Stimulated activated CD8-positive, alpha-beta memory T cell treated with anti-CD3 and anti-CD28 coated beads, Interleukin-4, amount 100 ng/mL, for 24 hours (primary cell): ENCODE results near the gene TEX51.

Experiments used
- DNase-seq: peaks from one replicate; pipeline ENCODE4 v3.0.0-alpha.2; 2020; ENCODE audit warnings: low read depth

Gene TEX51

DNA sequence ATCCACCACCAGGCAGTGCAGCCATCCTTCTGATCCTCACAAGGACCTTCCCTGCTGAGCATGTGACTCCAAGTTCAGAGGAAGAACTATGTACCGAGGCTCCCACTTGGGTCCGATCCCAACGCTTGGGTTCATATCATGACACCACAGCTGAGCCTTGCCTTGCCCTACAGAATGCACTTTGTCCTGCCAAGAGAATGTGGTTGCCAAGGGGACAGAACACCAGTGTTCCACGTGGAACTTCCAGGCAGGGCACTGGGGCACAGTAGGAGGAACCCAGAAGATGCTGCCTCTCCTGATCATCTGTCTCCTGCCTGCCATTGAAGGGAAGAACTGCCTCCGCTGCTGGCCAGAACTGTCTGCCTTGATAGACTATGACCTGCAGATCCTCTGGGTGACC is at the start of gene TEX51:
TEX51 (plus strand) TSS at position 255 of the 400 bp plus-strand sequence; CDS start at position 284, 29 bp downstream.
- DNase-seq: no peak

DNA sequence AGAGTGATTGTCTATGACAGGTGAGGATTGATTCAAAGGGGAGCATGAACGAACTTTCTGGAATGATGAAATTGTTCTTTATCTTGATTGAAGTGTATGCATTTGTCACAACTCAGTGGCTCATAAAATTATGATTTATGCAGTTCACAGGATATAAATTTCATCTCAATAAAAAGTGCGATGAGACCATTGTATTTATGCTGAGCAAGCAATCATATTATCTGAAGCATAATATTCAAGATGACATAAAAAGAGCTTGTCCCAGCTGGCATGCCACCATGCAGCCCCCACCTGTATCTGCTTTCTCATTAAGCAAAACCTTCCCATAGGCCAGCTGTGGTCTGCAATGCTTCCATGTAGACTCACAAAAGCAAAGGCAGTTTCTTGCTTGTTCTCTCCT is 49.6 kb upstream of the TEX51 start:
- DNase-seq: no peak

DNA sequence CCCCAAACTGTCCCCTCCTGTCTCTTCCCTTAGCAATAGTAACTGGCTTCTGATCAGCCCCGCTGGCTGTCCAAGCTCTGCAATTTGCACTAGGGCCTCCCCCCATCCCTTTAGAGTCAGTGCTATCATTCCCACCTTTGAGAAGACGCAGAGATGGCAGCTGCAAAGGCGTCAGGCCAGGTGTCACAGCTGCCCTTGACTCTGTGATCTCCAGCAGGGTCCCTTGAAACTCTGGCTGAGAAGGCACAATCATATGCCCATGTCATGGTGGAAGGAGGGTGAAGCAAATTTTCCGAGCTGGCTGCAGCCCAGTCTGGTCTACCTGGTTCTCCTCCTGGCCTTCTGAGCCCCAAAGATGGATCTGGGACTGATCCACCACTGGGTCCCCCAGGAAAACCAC is 49.2 kb upstream of the TEX51 start:
- DNase-seq: no peak

DNA sequence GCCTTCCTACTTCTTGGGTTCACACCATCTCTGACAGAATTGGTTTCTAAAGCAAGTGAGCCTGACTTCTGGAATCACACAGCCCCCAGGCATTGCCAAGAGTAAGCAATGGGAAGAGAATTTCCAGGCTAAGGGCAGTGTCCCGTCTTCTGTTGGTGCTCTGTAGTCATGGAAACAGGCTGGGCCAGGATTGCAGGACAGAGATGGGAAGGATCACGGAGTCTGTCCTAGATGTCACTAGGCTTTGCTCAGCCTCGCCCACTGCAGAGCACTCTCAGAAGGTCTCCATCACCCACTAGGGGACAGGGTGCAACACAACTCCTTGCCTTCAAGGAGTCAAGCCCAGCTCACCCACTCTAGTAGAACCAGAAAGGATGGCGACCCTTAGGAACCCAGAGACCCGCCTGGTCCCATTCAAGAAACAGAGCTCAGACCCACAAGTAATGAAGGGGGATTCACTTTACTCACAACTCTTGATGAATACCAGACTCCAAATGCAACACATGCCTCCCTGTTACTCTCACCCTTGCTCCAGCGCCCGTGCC is 48.6 kb upstream of the TEX51 start:
- DNase-seq: no peak

DNA sequence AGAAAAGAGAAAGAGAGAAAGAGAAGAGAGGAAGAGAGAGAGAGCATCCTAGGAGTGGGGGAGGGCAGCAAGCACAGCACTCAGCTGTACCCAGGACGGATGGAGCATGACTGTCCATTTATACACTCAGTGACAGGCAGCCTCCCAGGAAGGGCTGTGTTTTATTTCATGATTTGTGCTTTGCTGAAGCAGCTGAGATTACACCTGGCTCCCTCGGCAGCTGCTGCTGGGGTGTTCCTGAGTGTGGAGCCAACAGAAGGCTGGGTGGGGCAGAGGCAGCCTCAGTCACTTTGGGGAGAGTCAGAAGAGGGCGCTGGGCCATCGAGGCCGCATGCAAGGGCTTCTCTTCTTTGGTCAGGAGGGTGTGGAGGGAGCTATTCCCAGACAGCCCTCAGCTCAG is 47.8 kb upstream of the TEX51 start:
- DNase-seq: no peak

DNA sequence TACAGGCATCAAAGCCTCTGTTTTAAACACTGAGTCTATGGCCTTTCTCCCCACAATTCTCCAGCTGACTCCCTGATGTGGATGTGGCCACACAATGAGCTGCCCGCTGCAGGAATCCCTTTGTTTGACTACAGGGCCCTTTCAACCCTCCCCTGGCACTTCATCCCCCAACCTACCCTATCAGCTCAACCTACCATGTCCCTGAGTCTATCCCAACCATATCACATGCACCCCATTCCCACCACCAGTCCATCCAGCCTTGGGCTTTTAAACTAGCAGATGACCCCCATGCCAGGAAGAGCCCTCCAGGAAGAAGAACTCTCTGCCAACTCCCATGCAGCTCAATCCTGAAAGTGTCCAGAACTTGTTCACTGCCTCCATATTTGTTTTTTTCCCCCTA is 46.9 kb upstream of the TEX51 start:
- no peak for DNase-seq

DNA sequence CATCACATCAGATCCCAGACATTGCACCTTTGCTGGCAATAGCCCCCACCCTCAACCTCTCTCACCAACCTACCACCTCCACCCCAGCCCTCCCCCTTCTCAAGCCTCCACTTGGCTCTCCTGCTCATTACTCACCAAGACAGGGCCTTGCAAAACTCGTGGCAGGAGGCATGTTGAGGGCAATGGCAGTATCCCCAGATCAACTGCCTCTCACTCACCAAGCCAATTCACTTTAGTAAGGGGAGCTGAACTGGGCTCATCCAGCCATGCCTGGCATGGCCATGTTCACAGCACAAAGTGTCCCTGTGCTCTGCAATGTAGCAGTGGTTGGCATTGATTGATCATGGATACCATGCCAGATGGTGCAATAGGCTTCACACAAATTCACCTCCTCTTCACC is 46.3 kb upstream of the TEX51 start:
- DNase-seq: no peak

DNA sequence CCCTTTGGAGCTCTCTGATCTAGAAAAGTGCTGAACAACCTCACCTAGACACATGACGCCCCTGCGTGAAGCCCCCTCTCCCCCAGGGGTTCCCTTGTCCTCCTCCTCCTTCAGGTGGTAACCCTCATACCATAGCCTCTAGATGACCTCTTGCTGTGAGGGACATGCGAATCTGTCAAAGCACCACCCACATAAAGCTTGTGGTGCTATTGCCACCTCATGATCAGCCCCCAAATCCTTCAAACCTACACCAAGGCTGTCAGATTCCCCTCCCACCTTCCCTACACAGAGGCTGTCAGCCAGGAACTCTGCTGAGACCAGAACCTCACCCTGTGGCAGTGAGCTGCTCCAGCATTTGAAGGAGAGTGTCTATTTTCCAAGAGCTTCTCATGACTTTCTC is 43.1 kb upstream of the TEX51 start:
- no peak for DNase-seq

DNA sequence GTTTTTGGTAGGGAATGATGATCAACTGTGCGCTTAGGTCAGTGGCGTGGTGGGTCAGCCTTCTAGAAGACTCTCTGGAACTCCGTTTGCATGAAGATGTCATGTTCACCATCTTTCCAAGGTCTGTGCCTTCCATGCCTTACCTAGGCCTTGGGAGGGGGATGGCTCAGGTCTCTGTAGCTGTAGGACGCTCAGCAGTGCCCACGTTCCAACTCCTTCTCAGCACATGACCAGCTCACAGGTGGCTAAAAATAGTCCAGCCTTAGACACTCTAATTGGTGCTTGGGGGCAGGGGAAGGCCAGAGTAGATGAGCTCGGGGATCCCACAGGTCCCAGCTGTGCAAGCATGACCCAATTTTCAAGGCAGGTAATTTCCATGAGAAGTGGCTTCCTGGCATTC is 42.3 kb upstream of the TEX51 start:
- DNase-seq: no peak

DNA sequence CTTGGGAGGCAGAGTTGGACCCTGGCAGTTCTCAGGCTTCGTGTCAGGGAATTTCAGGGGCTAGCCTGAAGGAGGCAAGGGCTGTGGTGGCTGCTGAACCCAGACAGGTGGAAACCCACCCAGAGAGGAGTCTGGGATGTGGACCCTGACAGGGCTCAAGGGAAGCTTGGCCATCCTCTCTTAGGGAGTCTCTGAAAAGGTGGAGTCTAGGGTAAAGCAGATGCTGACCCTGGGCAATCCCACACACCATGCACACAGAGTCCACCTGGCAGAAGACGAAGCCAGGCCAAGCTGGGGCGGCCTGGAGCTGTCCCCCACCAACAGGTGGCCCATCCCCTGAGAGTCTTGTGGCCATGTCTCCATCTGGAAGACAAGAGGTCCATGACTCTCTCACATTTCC is 41.2 kb upstream of the TEX51 start:
- no peak for DNase-seq

DNA sequence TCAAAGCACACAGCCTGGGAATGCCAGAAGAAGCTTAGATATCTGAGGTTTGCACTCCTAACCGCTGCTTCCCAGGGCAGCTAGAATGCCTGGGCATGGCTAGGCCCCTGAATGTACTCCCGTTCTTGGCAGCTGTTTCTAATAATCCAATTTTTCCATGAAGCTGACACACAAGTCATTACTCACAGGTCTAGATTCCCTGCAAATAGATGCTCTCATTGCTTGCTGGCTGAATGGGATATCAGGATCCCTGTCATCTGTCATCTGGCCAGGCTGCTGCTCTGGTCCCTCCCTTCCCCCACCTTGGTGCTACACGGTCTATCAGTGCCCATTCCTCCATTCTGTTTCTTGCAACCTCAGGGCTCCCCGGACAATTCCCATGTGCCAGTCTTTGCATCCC is 40.7 kb upstream of the TEX51 start:
- DNase-seq: no peak

DNA sequence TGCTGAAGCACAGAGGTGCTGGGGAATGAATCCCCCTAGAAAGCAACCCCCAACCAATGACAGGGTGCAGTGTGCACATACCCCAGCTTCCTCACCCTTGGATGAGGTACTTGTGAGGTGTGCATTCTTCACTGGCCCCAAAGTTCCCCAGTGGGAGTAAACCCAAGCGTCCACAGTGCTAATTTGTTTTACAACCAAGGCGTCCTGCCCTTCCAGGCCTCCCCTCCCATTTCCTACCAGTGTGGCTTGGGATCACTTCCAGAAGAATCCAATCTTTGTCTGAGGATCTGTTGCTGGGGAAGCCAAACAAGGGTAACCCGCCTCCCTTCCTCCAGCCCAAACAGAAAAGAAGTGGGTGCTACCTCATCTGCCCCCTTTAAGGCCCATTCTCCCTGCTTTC is 40.3 kb upstream of the TEX51 start:
- no peak for DNase-seq

DNA sequence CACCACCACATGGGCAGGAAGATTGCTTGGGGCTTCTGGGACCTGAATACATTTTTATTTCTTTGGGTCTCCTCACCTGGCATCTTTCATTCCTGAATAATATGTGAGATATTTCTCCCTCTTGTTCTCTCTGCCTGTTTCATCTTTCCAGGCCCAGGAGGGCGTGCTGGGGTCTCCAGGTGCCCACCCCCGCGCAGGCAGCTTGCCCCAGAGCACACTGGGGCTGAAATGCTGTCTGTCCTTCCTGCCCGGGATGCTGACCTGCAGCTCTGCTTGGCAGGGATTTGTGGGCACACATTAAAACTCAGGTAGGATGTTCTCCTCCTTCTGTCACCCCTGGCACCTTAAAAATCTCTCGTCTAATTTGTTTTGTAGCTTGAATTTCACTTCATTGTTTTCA is 39.7 kb upstream of the TEX51 start:
- DNase-seq: no peak

DNA sequence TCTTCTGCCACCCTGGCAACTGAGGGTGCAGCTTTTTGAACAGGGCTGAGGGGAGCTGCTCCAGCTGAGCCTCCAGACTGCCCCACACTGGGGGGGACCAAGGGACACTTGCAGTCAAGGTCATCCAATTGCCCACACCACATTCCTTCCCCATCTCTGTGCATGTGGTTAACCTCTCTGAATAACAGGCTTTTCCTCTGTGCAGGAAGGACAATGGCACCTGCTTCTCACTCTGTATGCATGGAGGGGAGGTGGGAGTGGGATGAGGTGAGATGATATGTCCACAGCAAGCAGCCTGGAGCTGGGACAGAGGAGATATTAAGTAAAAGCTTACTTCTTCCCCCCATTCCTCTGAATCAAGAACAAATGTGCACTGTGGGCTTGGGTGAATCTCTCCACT is 39.1 kb upstream of the TEX51 start:
- DNase-seq: no peak

DNA sequence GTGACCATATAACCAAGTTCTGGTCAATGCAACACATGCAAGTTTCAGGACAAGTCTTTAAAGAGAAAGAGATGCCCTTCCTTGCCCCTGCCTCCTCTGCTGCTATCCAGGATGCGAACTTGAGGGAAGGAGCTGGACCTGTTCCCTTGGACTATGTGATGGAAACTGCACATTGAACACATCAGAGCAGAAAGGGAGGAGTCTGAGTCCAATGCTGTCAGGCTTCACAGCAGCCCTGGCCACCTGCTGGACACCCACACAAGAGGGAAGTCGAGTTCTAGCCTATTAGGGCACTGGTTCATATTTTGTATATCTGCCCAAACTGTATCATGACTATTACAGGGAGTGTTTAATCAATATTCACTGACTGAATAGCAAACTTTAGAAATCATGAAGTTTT is 38.3 kb upstream of the TEX51 start:
- no peak for DNase-seq

DNA sequence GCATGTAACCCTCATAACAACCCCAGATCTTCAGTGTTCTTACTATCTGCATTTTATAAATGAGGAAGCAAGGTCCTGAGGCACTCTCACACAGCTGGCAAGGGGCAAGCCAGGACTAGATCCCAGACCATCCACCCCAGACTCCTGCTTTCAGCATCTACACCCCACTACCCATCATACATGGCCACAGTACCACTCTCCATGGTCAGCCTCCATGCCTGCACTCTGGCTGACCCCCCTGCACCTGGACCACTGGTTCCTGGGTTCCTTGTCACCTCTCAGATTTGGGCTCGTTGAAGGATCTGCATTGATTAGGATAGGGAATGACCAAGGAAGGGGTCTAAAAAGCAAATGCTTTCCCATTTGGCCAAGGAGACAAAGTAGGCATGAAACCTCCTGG is 36.0 kb upstream of the TEX51 start:
- DNase-seq: no peak

DNA sequence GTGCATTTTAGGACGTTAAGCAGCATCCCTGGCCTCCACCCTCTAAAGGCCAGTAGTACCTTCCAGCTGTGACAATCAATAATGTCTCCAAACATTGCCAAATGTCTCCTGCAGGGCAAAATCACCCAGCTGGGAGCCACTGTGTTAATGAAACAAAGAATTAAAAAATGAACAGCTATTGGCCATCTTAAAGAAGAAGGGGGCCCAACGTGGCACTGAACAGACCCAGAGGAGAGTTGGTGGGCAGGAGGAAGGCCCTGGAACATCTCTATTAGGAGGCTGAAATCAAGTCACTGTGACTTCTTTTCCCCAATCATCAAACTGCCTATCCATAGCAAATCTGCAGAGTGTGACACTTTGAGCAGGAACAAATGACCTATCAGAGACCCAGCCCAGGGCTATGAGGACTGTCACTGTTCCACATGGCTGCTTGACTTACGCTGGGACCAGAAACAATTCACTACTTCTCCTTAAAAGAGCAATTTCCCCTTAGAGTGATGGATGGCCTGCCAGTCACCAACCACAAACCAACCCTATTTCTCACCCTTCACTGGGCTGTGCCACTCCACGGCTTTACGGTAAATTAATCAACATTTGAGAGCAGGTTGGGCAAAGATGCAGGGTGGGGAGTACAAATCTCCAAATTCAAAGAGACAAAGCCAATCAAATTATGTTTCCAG is 35.2 kb upstream of the TEX51 start:
- DNase-seq: no peak

DNA sequence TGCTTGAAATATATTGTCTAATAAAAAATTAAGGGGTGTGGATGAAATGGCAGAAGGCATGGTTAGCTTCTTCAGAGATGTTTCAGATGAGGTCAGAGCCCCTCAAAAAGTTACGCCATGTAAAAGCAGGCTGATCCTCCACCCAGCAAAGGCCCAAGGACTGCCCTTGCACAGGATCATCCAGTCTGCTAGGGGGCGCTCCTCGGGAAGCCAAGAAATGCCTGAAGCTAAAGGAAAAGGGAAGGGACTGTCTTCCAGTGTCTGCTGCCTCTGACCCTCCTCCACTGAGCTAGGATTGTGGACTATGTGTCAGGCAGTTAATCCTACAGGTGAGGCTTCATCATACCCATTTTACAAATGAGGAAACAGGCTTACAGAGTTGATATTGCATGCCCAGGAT is 33.8 kb upstream of the TEX51 start:
- no peak for DNase-seq

DNA sequence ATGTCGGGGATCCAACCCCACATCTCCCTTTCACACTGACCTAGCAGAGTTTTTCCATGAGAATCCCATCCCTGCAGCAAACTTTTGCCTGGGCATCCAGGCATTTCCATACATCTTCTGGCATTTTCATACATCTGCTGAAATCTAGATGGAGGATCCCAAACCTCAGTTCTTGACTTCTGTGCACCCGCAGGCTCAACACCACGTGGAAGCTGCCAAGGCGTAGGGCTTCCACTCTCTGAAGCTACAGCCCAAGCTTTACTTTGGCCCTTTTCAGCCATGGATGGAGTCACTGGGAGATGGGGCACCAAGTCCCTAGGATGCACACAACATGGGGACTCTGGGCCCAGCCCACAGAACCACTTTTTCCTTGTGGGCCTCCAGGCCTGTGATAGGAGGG is 32.2 kb upstream of the TEX51 start:
- no peak for DNase-seq

DNA sequence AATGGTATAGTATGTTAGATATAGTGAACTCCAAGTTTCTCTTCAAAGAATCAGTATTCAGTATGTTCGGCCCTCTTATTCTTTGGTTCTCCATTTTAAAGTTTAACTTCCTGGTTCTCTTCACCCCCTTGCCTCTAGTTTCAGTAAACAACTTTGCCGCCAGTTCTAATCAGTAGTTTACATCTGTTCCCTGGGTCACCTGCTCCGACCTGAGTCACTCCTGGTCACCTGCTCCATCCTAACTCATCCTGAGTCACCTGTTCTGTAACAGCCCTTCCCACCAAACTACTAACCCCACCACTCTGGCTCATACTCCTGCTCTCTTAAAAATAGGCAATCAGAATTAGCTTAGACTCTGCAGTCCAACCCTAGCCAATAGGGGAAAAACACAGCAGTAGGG is 23.7 kb upstream of the TEX51 start:
- no peak for DNase-seq

DNA sequence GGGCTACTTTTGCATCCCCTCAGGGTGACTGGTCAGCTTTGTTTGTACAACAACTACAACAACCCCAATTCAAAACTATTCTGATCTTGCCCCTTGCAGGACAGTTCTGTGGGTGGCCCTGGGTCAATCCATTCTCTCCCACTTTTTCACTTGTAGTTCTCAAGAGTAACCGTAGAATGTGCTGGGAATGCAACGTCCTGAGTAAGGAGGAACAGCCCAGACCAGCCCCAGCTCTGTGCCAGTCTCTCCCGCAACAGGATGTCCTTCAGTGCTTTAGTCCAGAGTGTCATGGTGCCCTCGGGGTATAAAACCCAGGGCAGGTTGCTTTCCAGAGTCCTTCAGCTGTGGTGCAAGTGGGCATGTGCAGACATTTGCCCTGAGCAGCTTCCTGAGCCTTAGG is 22.1 kb upstream of the TEX51 start:
- no peak for DNase-seq

DNA sequence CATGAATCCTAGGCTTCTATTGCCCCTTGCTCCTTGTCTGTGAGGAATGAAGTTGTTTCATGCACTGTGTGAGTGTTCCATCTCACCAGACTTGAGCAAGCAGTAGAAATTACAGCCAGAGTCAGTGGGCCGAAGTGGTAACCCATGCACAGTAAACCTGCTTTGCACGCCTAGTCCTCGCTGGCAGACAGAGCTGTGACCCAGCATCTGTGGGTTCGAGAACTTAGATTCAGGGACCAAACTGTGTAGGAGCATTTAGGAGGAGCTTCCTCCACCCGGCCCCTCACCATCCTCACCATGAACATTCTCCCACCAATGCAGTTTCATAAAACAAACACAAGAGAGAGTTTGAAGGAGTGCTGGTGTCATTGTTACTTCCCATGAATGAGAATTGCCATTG is 21.6 kb upstream of the TEX51 start:
- DNase-seq: no peak

DNA sequence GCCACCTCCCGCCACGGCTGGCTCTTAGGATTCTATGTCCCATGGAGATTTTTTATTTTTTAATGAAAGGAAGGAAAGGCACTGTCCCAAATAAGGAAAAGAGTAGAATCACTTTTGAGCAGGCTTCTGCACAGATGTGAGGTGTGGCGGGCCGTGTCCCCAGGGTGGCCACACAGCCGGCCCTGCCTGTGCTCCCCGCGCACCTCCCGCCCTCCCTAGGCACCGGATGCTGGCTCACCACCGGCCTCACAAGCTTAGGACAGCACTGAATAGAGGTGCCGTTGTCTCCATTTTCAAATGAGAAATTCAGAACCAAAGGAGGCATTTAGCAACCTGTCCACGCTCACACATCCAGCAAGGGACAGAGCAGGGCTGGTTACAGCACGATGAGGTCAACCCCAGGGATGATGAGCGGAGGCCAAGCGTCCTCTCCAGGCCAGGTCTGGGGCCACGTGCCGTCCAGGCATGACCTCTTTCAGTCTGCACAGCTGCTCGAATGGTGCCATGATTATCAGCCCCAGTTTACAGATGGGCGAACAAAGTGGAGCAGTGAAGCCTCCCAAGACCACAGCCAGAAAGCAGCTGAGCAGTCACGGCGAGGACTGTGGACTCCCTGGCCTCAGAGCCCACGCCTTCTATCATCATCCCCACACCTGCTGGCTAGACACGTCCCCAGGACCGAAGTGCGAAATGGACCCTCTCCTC is 20.7 kb upstream of the TEX51 start:
- DNase-seq: no peak

DNA sequence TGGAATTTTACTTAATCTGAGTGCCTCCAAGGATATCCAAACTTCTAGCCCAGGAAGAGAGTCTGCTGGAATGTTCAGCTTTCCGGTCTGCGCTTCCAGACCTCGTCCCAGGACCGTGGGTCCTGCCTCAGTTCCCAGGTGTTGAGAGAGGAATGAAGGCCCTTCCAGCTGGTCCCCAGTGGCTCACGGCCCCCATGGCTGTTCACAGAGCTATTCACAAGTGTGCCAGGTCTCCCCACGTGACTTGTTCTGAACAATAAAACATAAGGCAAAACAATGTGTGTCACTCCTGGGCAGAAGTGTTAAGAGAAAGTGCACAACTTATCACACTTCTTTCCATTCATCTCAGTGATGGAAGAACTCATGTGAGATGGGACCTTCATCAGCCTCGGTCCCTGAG is 20.1 kb upstream of the TEX51 start:
- no peak for DNase-seq
